Measurements from ENCODE around the gene MED26.

MED26 gene

GRCh38 chr19:16569609-16570320, 58.2 kb downstream of the MED26 start:
- H3K4me3 ChIP-seq (ENCODE audit: low read depth in 1 of 2, low read length in 2 of 2), result no peak overlapping the region
- H3K27me3 ChIP-seq (ENCODE audit: insufficient read depth, low read length, poor library complexity), result no peaks in the 10 kb centered on the region
- peaks cover 70% of the 10 kb centered on the region for H3K79me2 ChIP-seq (ENCODE audit: insufficient read depth, low read length)
- H3K9ac ChIP-seq (ENCODE audit: low read depth, low read length), result peak overlapping the region; percentile 96; the same call in 1 of the 2 replicates
- H3K27ac ChIP-seq (ENCODE audit: low read length), result 0 out of 2 replicates have a peak overlapping the region, but pooled peaks have one; percentile 19
- no peak for ATAC-seq (ENCODE audit: insufficient read depth, low read depth)
- no peak for TF ChIP-seq EZH2 (IDR thresholded peaks at IDR 0.05; ENCODE audit: borderline replicate concordance, low read depth, low read length, severe bottlenecking)
- TF ChIP-seq CTCF (IDR thresholded peaks at IDR 0.05; ENCODE audit: borderline replicate concordance, extremely low read depth, low read length, poor library complexity, severe bottlenecking), result no peak
- H2AFZ ChIP-seq (ENCODE audit: low read depth, low read length), result no peak overlapping the region
- peaks cover 86% of the 10 kb centered on the region for H3K4me1 ChIP-seq (ENCODE audit: insufficient read depth, low read length)
- no peaks in the 10 kb centered on the region for H3K9me3 ChIP-seq (ENCODE audit: insufficient read depth, low read length, severe bottlenecking)
- H4K20me1 ChIP-seq (ENCODE audit: insufficient read depth, low read length), result peaks cover 23% of the 10 kb centered on the region; the same call in 1 of the 2 replicates
- 0 out of 2 replicates have a peak overlapping the region, but pooled peaks have one; percentile 26 for H3K4me2 ChIP-seq (ENCODE audit: insufficient read depth, low read length)
- DNase-seq, result no peak
- H3K36me3 ChIP-seq (ENCODE audit: insufficient read depth, low read length), result peaks cover 75% of the 10 kb centered on the region

DNA sequence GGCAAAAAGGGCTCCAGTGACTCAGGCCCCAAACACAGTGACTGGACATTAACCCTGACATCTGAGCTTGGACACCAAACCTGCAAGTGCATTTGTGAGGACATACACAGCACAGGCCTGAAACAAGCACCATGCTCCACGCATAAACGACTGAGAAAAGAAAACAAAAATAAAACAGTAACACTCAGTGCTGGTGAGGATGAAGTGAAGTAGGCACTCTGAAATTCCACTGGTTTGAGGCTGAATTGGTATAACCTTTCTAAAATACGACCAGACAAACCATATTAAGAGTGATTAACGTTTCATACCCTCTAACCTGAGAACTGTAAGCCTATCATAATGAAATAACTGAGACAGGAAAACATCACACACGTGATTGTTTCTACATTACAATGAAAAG, 61.3 kb downstream of the MED26 start:
- peak overlapping the region; percentile 92 for H3K27ac ChIP-seq (ENCODE audit: low read length)
- no peak for ATAC-seq (ENCODE audit: insufficient read depth, low read depth)
- peak overlapping the region; percentile 50 for H3K9ac ChIP-seq (ENCODE audit: low read depth, low read length)
- H2AFZ ChIP-seq (ENCODE audit: low read depth, low read length), result peak overlapping the region; percentile 4; the same call in 1 of the 2 replicates
- no peaks in the 10 kb centered on the region for H3K9me3 ChIP-seq (ENCODE audit: insufficient read depth, low read length, severe bottlenecking)
- peaks cover 47% of the 10 kb centered on the region for H3K79me2 ChIP-seq (ENCODE audit: insufficient read depth, low read length)
- TF ChIP-seq CTCF (IDR thresholded peaks at IDR 0.05; ENCODE audit: borderline replicate concordance, extremely low read depth, low read length, poor library complexity, severe bottlenecking) (no peak), EZH2 (IDR thresholded peaks at IDR 0.05; ENCODE audit: borderline replicate concordance, low read depth, low read length, severe bottlenecking) (no peak)
- no peaks in the 10 kb centered on the region for H3K27me3 ChIP-seq (ENCODE audit: insufficient read depth, low read length, poor library complexity)
- no peak for DNase-seq
- peaks cover 61% of the 10 kb centered on the region for H3K4me1 ChIP-seq (ENCODE audit: insufficient read depth, low read length)
- H3K4me3 ChIP-seq (ENCODE audit: low read depth in 1 of 2, low read length in 2 of 2), result peak overlapping the region in 1 of 2 experiments; percentile 19; a peak in 1 of 4 replicates
- H4K20me1 ChIP-seq (ENCODE audit: insufficient read depth, low read length), result 0 out of 2 replicates have a peak, but pooled peaks cover 3% of the 10 kb centered on the region
- H3K4me2 ChIP-seq (ENCODE audit: insufficient read depth, low read length), result peak overlapping the region; percentile 41
- peaks cover 82% of the 10 kb centered on the region for H3K36me3 ChIP-seq (ENCODE audit: insufficient read depth, low read length)

DNA sequence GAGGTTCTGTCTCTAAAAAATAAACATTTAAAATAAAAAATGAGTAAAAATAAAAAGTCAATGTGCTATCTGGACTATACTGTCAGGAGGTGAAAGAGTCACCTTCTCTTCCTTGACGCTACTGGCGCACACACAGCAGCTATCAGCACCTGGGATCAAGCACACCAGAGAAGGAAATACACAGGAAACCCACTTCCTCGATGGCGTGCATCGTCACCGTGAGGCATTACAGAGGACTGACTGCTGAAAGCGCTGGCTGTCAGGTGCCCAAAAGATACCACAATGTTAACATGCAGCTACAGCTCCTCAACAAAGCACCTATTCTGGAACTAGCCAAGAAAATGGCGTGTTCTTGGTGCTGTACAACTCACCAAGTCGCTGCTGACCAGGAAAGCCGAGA, 61.8 kb downstream of the MED26 start:
- H4K20me1 ChIP-seq (ENCODE audit: insufficient read depth, low read length), result no peaks in the 10 kb centered on the region
- peaks cover 85% of the 10 kb centered on the region for H3K36me3 ChIP-seq (ENCODE audit: insufficient read depth, low read length)
- H2AFZ ChIP-seq (ENCODE audit: low read depth, low read length), result peak overlapping the region; percentile 4; the same call in 1 of the 2 replicates
- H3K27me3 ChIP-seq (ENCODE audit: insufficient read depth, low read length, poor library complexity), result no peaks in the 10 kb centered on the region
- peak overlapping the region; percentile 41 for H3K4me2 ChIP-seq (ENCODE audit: insufficient read depth, low read length)
- H3K4me1 ChIP-seq (ENCODE audit: insufficient read depth, low read length), result peaks cover 56% of the 10 kb centered on the region
- peak overlapping the region in 1 of 2 experiments; percentile 19; a peak in 1 of 4 replicates for H3K4me3 ChIP-seq (ENCODE audit: low read depth in 1 of 2, low read length in 2 of 2)
- no peaks in the 10 kb centered on the region for H3K9me3 ChIP-seq (ENCODE audit: insufficient read depth, low read length, severe bottlenecking)
- H3K27ac ChIP-seq (ENCODE audit: low read length), result peak overlapping the region; percentile 92
- TF ChIP-seq CTCF (IDR thresholded peaks at IDR 0.05; ENCODE audit: borderline replicate concordance, extremely low read depth, low read length, poor library complexity, severe bottlenecking) (peak; percentile 20), EZH2 (IDR thresholded peaks at IDR 0.05; ENCODE audit: borderline replicate concordance, low read depth, low read length, severe bottlenecking) (no peak)
- peaks cover 42% of the 10 kb centered on the region for H3K79me2 ChIP-seq (ENCODE audit: insufficient read depth, low read length)
- H3K9ac ChIP-seq (ENCODE audit: low read depth, low read length), result peak overlapping the region; percentile 50
- DNase-seq (peak; percentile 91), ATAC-seq (ENCODE audit: insufficient read depth, low read depth) (peak; percentile 99)
